ENCODE results near the gene UMODL1.

- TF ChIP-seq POLR2A (IDR thresholded peaks at IDR 0.05; ENCODE audit: low read length) (no peak), GATA1 (IDR thresholded peaks at IDR 0.05; ENCODE audit: low read depth, low read length) (no peak)
Observed at GRCh38 chr21:42146273-42146805, 75.2 kb downstream of the UMODL1 start.

Measured in erythroblast (primary cell).